PFSK-1 (cell line): Measurements from ENCODE around the gene AQP4.

Experiments used
- FOXP2 ChIP-seq: optimal IDR thresholded peaks from 2 replicates; pipeline ENCODE3; 2011; ENCODE audit warnings: borderline replicate concordance, control low read depth, inconsistent platforms; ENCODE audit not compliant: insufficient read depth; ENCODE audit errors: extremely low read length, extremely low read depth
- POLR2AphosphoS5 ChIP-seq: IDR thresholded peaks from 2 replicates; pipeline ENCODE4 v1.6.1; 2012; ENCODE audit warnings: low read depth, mild to moderate bottlenecking, control low read depth, low read length, moderate library complexity
- SIN3A ChIP-seq: IDR thresholded peaks from 2 replicates; pipeline ENCODE4 v1.6.1; 2012; ENCODE audit warnings: mild to moderate bottlenecking, low read length, moderate library complexity, borderline replicate concordance; ENCODE audit not compliant: insufficient read depth
- TAF1 ChIP-seq: IDR thresholded peaks from 2 replicates; pipeline ENCODE4 v1.6.1; 2012; ENCODE audit warnings: low read length, control low read depth, borderline replicate concordance; ENCODE audit not compliant: insufficient read depth
- TF ChIP-seq, protein P1 (sequence below), 2 experiments: IDR thresholded peaks; 2 replicates each; pipeline versions ENCODE4 v1.6.1 to v1.8.0; 2011 to 2012; ENCODE audit warnings: low read depth in 2 of 2, low read length in 2 of 2, control low read depth in 1 of 2, inconsistent platforms in 1 of 2, mild to moderate bottlenecking in 1 of 2, moderate library complexity in 1 of 2; ENCODE audit not compliant: insufficient read depth in 1 of 2

Gene AQP4

DNA sequence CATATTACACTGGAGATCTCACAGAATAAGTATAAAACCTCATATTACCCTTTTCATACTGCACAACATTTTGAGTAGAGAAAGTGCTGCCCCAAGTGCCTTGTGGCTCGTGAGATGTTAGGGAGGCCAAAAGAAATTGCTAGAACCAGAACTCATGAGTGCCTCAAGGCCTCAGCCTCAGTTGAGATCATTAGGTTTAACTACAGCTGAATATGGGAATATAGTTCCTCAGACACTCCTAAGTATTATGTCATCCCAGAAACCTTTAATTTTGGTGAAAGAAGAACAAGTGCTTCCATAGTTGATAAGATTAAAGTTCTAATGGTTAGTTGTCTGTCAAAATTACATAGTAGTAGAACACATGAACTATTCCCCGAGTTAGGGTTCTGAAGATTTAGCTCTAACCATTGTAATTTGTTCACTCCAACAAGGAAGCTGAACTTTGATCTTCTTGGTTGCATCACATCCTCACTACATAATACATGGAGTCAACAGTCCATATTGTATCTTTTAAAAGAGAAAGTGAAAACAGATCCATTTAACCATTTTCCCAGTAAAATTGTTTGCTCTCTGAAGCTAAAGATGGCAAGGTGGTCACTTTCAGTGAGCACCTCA, 9.6 kb upstream of the AQP4 start:
- TF ChIP-seq SIN3A (no peak), POLR2AphosphoS5 (no peak), TAF1 (no peak), FOXP2 (no peak)
- TF ChIP-seq, protein P1, sequence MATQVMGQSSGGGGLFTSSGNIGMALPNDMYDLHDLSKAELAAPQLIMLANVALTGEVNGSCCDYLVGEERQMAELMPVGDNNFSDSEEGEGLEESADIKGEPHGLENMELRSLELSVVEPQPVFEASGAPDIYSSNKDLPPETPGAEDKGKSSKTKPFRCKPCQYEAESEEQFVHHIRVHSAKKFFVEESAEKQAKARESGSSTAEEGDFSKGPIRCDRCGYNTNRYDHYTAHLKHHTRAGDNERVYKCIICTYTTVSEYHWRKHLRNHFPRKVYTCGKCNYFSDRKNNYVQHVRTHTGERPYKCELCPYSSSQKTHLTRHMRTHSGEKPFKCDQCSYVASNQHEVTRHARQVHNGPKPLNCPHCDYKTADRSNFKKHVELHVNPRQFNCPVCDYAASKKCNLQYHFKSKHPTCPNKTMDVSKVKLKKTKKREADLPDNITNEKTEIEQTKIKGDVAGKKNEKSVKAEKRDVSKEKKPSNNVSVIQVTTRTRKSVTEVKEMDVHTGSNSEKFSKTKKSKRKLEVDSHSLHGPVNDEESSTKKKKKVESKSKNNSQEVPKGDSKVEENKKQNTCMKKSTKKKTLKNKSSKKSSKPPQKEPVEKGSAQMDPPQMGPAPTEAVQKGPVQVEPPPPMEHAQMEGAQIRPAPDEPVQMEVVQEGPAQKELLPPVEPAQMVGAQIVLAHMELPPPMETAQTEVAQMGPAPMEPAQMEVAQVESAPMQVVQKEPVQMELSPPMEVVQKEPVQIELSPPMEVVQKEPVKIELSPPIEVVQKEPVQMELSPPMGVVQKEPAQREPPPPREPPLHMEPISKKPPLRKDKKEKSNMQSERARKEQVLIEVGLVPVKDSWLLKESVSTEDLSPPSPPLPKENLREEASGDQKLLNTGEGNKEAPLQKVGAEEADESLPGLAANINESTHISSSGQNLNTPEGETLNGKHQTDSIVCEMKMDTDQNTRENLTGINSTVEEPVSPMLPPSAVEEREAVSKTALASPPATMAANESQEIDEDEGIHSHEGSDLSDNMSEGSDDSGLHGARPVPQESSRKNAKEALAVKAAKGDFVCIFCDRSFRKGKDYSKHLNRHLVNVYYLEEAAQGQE (IDR thresholded peaks at IDR 0.05; ENCODE audit: insufficient read depth in 1 of 2, low read depth in 2 of 2, low read length in 2 of 2), result no peak

DNA sequence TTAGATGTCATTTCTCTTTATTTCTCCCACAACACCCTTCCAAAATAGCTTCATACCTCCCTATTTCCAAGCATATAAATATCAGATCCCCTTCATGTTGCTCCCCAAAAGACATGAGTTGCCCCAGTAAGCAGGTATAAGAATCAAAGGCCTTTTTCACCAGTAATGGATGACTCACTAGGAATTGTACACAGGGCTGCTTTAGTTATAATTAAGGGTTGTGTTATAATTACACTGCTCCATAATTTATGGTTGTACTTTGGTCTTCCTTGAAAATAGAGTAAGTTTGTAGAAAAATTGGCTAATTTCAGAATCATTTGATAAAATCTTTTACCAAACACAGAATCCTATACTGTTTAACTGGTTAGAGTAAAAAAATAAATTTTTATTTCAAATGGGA, 8.8 kb upstream of the AQP4 start:
- TF ChIP-seq, protein P1 (IDR thresholded peaks at IDR 0.05; ENCODE audit: insufficient read depth in 1 of 2, low read depth in 2 of 2, low read length in 2 of 2), result no peak
- no peak for TF ChIP-seq SIN3A
- TF ChIP-seq TAF1, result no peak
- TF ChIP-seq FOXP2, result no peak
- TF ChIP-seq POLR2AphosphoS5, result no peak

DNA sequence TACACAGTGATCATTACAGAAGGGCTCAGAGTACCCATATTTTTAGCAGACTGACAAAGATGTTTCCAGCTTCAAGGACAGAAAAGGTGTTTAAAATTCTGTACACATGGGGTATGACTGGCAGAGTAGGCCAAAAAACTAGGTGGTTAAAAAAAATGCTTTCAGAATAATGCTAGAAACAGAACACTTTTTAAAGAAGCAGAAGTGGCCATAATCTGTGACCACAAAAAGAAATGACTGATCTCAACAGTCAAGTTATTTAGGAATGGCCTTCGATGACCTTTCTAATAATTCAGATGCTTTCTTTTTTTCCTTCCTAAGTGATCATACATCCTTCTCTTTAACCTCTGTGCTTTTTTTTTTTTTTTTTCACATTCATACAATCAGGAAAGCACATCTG, 4.1 kb upstream of the AQP4 start:
- no peak for TF ChIP-seq FOXP2
- no peak for TF ChIP-seq POLR2AphosphoS5
- TF ChIP-seq TAF1, result no peak
- TF ChIP-seq, protein P1 (IDR thresholded peaks at IDR 0.05; ENCODE audit: insufficient read depth in 1 of 2, low read depth in 2 of 2, low read length in 2 of 2), result no peak
- no peak for TF ChIP-seq SIN3A

DNA sequence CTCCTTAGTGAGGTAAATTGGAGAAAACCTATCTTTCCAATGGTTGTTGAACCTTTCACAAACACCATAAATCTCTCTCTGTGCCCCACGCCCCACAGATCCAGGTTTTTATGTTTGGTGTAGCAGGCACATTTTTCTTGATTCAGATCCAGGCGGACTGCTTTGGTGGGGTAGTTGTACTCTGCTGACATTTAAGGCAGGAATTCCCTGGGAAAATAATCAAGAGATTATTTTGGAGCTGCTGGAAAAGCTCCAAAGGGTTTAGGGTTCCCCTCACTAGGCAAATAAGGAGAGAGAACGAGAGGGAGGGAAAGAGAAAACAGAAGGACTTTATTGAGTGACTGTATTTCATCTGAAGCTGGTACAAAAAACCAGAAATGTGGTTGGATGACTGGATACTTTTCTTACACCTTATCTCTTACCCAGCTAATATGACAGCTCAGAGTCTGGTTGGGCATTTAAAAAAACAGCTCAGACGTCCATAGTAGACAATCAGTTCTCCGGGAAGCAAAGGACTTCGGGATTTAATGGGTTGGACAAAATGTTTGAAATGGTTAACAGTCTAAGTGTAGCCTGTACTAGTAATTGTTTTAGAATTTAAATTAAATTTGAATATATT, 3.6 kb upstream of the AQP4 start:
- TF ChIP-seq, protein P1 (IDR thresholded peaks at IDR 0.05; ENCODE audit: insufficient read depth in 1 of 2, low read depth in 2 of 2, low read length in 2 of 2), result no peak
- no peak for TF ChIP-seq SIN3A
- no peak for TF ChIP-seq FOXP2
- no peak for TF ChIP-seq POLR2AphosphoS5
- no peak for TF ChIP-seq TAF1
